ENCODE data around the gene GRHL3. TPM values are rescaled to one million over a fixed set of nuclear protein-coding genes. Genes with fewer than 3 reads are reported as not detected.

Gene GRHL3
- total RNA-seq, 4 donors from 2014 or later, result 93.6 to 154 (median 129) TPM

- no peak for DNase-seq (ENCODE audit: low spot score in 2 of 2)
- Histone ChIP-seq H3K4me1 (peaks cover 18% of the 10 kb centered on the region), H3K27me3 (no peaks in the 10 kb centered on the region), H3K27ac (no peak overlapping the region), H3K4me3 (no peak overlapping the region), H3K9me3 (no peaks in the 10 kb centered on the region), H3K36me3 (no peaks in the 10 kb centered on the region)
- WGBS, result 65% methylated on average over 6 of the region's 7 CpGs
- TF ChIP-seq POLR2AphosphoS5 (IDR thresholded peaks at IDR 0.05), result no peak
- no peak for TF ChIP-seq EP300 (IDR thresholded peaks at IDR 0.05)
- no peak for TF ChIP-seq POLR2A (IDR thresholded peaks at IDR 0.05)
- no peak for TF ChIP-seq CTCF (IDR thresholded peaks at IDR 0.05)
These were observed 6.7 kb downstream of the GRHL3 start for GRCh38 chr1:24325587-24326449.

- peaks cover 11% of the 10 kb centered on the region for H3K36me3 ChIP-seq
- DNase-seq (ENCODE audit: low spot score in 2 of 2), result no peak
- TF ChIP-seq POLR2A (IDR thresholded peaks at IDR 0.05), result no peak
- no peak for TF ChIP-seq EP300 (IDR thresholded peaks at IDR 0.05)
- TF ChIP-seq POLR2AphosphoS5 (IDR thresholded peaks at IDR 0.05), result no peak
- no peak for TF ChIP-seq CTCF (IDR thresholded peaks at IDR 0.05)
- H3K27me3 ChIP-seq, result no peaks in the 10 kb centered on the region
- H3K4me3 ChIP-seq, result no peak overlapping the region
- no peaks in the 10 kb centered on the region for H3K9me3 ChIP-seq
- peaks cover 5% of the 10 kb centered on the region for H3K4me1 ChIP-seq
- H3K27ac ChIP-seq, result no peak overlapping the region
These were observed 8.3 kb downstream of the GRHL3 start for GRCh38 chr1:24327486-24327885.

- Histone ChIP-seq H3K27me3 (no peaks in the 10 kb centered on the region), H3K9me3 (no peaks in the 10 kb centered on the region), H3K27ac (no peak overlapping the region), H3K36me3 (peaks cover 11% of the 10 kb centered on the region), H3K4me3 (no peak overlapping the region), H3K4me1 (peaks cover under 1% of the 10 kb centered on the region)
- WGBS, result 80% methylated on average over 2 of the region's 2 CpGs
- DNase-seq (ENCODE audit: low spot score in 2 of 2), result no peak
- TF ChIP-seq POLR2A (IDR thresholded peaks at IDR 0.05), result no peak
- no peak for TF ChIP-seq EP300 (IDR thresholded peaks at IDR 0.05)
- no peak for TF ChIP-seq CTCF (IDR thresholded peaks at IDR 0.05)
- TF ChIP-seq POLR2AphosphoS5 (IDR thresholded peaks at IDR 0.05), result no peak
These were observed 8.7 kb downstream of the GRHL3 start for GRCh38 chr1:24327891-24328290.

- no peaks in the 10 kb centered on the region for H3K9me3 ChIP-seq
- WGBS, result 93% methylated on average over 9 of the region's 9 CpGs
- TF ChIP-seq POLR2AphosphoS5 (IDR thresholded peaks at IDR 0.05) (no peak), POLR2A (IDR thresholded peaks at IDR 0.05) (no peak), EP300 (IDR thresholded peaks at IDR 0.05) (no peak), CTCF (IDR thresholded peaks at IDR 0.05) (no peak)
These were observed 10.2 kb downstream of the GRHL3 start for GRCh38 chr1:24329331-24329730.

GRCh38 chr1:24329797-24330543 is 10.8 kb downstream of the GRHL3 start:
- H3K27ac ChIP-seq, result no peak overlapping the region
- H3K9me3 ChIP-seq, result no peaks in the 10 kb centered on the region
- no peak for DNase-seq (ENCODE audit: low spot score in 2 of 2)
- WGBS, result 76% methylated on average over 2 of the region's 2 CpGs
- no peaks in the 10 kb centered on the region for H3K27me3 ChIP-seq
- H3K4me3 ChIP-seq, result no peak overlapping the region
- no peak for TF ChIP-seq POLR2AphosphoS5 (IDR thresholded peaks at IDR 0.05)
- no peak for TF ChIP-seq EP300 (IDR thresholded peaks at IDR 0.05)
- TF ChIP-seq CTCF (IDR thresholded peaks at IDR 0.05), result no peak
- no peak for TF ChIP-seq POLR2A (IDR thresholded peaks at IDR 0.05)
- peaks cover 2% of the 10 kb centered on the region for H3K4me1 ChIP-seq
- H3K36me3 ChIP-seq, result peaks cover 11% of the 10 kb centered on the region

More at GRCh38 chr1:24329331-24329730, 10.2 kb downstream of the GRHL3 start:
- H3K36me3 ChIP-seq, result peaks cover 11% of the 10 kb centered on the region
- no peaks in the 10 kb centered on the region for H3K4me1 ChIP-seq
- H3K4me3 ChIP-seq, result no peak overlapping the region
- no peak for DNase-seq (ENCODE audit: low spot score in 2 of 2)
- H3K27me3 ChIP-seq, result no peaks in the 10 kb centered on the region
- H3K27ac ChIP-seq, result no peak overlapping the region

All from suprapubic skin (tissue), 4 donors.